GM21825 (cell line): ENCODE data around the gene APBA2.

Experiments
- ATAC-seq: cut with Tn5 transposase; IDR thresholded peaks from one replicate; pipeline ENCODE4 v1.9.1; 2021; ENCODE audit warnings: mild to moderate bottlenecking, moderate library complexity; ENCODE audit not compliant: unreplicated experiment

APBA2 gene

GRCh38 chr15:28895146-28895545, 9.4 kb downstream of the APBA2 start:
- ATAC-seq, result no peak

GRCh38 chr15:28895566-28895965, 9.8 kb downstream of the APBA2 start:
- no peak for ATAC-seq

- no peak for ATAC-seq
These were observed 11.2 kb downstream of the APBA2 start for GRCh38 chr15:28896951-28897350.

- no peak for ATAC-seq
These were observed 12.2 kb downstream of the APBA2 start for GRCh38 chr15:28897861-28898585.

GRCh38 chr15:28899061-28899738, 13.4 kb downstream of the APBA2 start:
- ATAC-seq, result no peak

GRCh38 chr15:28900041-28900891, 14.5 kb downstream of the APBA2 start:
- ATAC-seq, result no peak

GRCh38 chr15:28900892-28901586, 15.3 kb downstream of the APBA2 start:
- no peak for ATAC-seq

GRCh38 chr15:28901587-28901980, 15.8 kb downstream of the APBA2 start:
- no peak for ATAC-seq

GRCh38 chr15:28901987-28902745, 16.4 kb downstream of the APBA2 start:
- no peak for ATAC-seq

- no peak for ATAC-seq
These were observed 17.1 kb downstream of the APBA2 start for GRCh38 chr15:28902856-28903255.

GRCh38 chr15:28903555-28903954, 17.8 kb downstream of the APBA2 start:
- no peak for ATAC-seq

- ATAC-seq, result no peak
These were observed 18.2 kb downstream of the APBA2 start for GRCh38 chr15:28904003-28904402.

- ATAC-seq, result no peak
These were observed 19.0 kb downstream of the APBA2 start for GRCh38 chr15:28904541-28905315.

GRCh38 chr15:28907338-28907960, 21.7 kb downstream of the APBA2 start:
- ATAC-seq, result no peak

GRCh38 chr15:28909958-28910500, 24.3 kb downstream of the APBA2 start:
- no peak for ATAC-seq

- no peak for ATAC-seq
These were observed 25.6 kb downstream of the APBA2 start for GRCh38 chr15:28911310-28911931.

GRCh38 chr15:28912422-28912821, 26.6 kb downstream of the APBA2 start:
- ATAC-seq, result no peak

GRCh38 chr15:28913171-28913765, 27.5 kb downstream of the APBA2 start:
- ATAC-seq, result no peak
